NCI-H226 (cell line): ENCODE measurements around the gene SLC9A3.
"Not testable (repeated sequence)": the region's sequence is repeated elsewhere in the genome, so short reads cannot be mapped to it uniquely, and the experiment has no call there.

Source experiments
- DNase-seq: peaks from one replicate; pipeline ENCODE4 v3.0.0-alpha.2; 2015

The SLC9A3 gene

DNA sequence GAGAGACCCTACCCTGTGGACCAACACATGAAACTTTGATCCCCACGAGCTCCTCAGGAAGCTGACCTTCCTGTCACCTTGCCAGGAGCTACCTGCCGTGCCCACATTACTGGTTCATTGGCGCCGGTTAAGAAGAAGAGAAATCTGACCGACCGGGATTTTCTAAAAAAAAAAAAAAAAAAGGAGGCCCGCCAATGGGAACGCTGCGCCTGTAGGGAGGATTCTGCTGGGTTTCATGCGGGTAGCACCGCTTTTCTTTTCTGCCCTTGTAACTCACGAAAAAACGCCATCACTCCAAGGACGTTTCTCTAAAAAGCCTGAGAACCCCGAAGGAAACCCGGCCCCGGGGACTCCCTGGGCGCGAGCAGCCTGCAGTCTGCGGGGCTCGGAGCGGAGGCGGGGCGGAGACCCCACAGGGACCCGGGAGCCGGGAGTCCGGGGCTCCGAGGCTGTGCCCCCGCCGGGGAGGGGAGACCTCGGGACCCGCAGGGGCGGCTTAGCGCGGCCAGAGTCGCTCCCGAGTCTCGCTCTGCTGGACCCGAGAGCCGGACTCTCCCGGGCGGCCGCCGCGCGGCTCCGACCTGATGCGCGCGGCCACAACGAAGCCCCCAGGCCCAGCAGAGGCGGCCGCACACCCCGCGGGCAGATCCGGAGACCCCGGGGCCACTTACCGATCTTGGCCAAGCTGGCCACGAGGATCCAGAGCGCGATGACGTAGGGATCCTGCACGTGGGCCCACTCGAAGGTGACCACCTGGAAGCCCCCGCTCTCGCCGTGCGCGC is 617 bp downstream of the SLC9A3 start:
- DNase-seq, result no peak

DNA sequence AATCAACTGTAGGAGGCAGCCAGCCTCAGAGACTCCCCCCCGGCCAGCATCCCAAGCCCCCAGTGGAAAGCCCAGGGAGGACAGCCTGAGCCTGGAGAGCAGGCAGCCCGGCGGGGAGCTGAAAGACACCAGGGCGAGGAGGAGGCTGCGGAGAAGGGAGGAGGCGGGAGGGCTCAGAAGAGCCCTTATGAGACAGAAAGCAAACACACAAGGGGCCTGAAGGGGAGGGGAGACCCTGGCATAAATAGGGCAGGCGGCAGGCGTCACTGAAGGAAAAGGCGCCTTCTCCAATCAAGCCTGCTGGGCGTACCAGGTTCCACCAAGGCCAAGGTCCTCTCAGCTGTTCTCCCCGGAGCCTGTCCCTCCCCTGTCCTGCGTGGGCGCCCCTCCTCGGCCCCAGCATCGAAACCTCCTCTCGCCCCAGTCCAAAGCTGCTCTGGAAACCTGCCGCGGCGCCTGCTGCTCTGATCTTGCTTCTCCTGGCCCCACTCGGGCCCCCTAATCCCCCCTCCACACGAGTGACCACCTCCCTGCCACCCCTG is 1.3 kb downstream of the SLC9A3 start:
- DNase-seq, result no peak

DNA sequence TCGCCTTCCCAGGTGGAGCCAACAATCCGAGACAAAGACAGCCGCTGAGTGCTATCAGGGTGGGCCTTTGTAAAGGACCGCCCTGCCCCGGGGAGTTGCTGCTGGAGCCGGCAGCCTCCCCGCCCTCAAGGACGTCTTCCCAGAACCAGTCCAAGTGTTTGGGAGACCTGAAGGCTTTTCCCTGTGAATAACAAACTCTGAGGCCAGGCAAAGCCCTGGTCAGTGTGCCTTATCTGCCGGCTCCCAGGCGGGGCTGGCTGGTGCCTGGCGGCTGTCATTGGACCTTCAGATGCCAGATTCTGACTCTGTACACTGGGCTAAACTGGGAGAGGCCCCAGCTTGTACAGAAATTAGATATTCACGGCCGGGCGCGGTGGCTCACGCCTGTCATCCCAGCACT is 2.1 kb downstream of the SLC9A3 start:
- no peak for DNase-seq

DNA sequence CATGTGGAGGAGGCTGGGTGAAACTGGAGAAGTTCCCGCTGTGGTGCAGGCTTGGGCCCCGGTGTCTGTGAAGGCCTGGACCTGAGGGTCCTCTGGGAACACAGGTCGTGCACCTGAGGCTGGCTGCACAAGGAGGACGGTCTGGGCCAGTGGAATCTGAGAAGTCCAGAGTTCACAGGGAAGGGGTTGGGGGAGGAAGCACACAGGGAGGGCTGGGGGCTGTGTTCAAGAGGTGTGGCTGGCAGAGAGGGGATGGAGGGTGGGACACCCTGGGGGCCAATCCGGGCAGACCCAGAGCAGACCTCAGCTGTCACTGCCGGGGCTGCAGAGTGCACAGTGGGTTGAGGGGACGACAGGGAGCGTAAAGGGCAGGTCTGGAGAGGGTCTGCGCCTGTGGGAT is 2.6 kb downstream of the SLC9A3 start:
- DNase-seq, result no peak

DNA sequence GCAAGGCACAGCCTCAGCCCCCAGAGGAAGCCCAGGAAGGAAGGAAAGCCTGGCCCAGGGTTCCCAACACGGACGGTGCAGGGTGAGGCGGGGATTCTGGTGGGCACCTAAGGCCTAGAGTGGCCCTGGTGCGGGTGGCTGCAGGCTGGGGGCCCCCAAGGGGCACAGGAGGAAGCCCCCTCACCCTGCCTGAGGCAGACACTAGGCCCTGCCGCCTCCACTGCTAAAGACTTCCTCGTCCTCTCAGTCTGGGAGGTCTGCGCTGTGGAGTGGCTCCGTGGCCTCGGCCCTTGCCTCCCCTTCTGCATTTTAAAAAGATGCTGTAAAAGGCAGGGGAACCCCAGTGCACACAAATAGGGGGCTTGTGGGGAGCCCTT is 3.4 kb downstream of the SLC9A3 start:
- no peak for DNase-seq

DNA sequence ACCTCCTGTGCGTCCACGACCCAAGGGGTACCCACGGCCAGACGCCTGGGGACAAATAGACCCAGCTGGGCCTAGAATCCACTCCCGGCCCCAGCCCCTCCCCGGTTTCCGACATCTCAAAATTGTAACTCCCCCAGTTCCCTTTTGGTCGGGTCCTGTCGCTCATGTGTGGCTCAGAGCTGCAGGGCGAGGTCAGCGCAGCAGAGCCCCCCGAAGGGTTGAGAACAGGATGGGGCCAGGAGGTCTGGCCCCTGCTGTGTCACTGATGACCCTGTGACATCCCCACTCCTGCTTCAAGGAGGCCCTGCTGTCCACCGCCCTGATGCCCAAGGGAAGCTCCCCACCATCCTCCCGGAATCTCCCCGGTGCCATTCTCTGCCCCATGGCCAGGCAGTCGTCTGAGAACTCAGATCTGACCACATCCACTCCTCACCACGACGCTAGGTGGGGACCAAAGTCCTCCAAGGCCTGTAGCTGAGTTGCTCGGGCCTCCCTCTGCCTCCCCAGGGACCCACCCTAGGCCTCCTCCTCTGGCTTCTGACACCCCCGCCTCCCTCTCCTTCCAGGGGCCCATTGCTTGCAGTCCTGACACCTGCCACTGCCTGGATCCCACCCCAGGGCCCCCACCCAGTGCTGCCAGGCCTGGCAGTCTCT is 3.9 kb downstream of the SLC9A3 start:
- no peak for DNase-seq

DNA sequence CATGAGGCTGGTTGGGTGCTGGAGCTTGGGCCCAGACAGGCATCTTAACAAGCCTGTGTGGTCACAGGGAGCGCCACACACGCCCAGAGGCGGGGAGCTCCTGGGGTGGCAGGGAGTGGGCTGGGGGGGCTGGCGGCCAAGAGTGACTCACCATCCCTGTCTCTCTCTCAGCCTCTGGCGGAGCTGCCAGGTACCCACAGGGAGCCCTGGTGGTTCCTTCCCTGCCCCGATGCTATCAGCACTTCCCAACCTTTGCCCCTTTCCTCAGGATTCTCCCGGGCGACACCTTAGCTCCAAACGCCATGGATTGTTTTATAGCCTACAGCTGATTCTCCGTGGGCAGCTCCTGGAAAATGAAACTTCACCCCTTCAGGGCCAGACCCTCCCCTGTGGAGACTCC is 5.5 kb downstream of the SLC9A3 start:
- no peak for DNase-seq

DNA sequence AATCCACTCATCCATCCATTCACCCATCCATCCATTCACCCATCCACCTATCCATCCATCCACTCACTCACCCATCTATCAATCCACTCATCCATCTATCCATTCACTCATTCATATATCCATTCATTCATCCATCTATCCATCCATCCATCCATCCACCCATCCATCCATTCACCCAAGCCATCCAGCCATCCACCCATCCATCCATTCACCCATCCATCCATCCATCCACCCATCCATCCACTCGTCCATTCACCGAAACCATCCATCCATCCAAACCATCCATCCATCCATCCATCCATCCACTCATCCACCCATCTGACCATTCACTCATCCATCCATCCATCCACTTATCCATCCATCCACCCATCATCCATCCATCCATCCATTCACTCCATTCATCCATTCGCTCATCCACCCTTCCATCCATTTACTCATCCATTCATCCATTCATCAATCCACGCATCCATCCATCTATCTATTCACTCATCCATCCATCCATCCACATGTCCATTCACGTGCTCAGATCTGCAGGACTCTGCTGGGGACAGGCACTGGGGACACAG is 6.6 kb downstream of the SLC9A3 start:
- DNase-seq, result no peak

DNA sequence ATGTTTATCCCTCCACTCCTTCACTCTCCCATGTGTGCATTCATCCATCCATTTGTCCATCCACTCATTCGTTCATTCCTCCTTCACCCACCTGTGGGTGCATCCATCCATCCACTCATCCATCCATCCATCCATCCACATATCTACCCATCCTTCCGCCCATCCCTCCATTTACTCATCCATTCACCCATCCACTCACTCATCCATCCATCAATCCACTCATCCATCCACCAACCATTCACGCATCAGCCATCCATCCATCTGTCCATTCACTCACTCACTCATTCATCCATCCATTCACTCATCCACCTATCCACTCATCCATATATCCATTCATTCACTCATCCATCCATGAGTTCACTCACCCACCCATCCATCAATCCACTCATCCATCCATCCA is 7.3 kb downstream of the SLC9A3 start:
- no peak for DNase-seq

DNA sequence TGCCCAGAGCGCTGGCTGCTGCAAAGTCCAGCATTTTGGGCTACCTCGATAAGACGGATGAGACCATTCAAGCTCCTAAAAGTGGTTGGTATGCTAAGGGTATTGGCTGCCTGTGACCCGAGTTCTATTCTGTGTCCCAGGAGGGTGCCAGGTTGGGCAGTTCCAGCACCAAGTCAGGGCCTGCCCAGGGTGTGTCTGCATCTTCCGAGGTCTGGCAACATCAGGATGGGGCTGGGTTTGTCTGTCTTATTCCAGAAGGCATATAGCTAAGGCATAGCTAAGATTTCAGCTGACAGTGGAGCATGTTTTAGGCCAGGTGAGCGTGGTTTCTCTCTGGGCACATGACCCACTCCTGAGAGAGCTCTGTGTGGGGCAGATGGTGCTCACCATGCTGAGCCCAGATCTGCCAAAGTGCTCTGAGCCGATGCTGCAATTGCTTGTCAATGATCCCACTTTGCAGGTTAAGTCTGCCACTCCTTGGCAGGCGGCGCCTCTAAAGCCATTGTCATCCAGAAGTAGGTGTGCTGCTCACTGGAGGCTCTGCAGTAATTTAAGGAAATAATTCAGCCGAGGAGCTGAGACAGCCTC is 7.8 kb downstream of the SLC9A3 start:
- no peak for DNase-seq

DNA sequence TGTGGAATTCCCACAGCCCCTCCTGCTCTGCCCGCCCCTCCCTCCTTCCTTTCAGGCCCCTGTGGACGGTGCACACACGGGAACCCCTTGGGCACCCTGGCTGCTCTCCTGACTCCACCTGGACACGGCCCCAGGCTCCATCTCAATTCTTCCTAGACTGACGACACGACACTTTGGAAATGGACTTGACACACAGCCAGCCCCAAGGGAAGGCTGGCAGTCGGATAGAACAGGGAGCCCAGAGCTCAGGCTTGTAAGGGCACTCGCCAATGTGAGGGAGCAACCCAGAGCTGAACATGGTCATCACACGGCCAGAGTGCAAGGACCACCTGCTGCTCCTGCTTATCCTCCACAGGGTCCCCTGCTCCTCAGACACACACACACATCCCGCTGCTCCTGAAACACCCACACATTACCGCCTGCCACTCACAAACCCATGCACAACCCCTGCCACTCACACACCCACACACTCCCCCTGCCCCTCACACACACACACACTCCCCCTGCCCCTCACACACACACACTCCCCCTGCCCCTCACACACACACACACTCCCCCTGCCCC is 8.9 kb downstream of the SLC9A3 start:
- DNase-seq, result no peak

DNA sequence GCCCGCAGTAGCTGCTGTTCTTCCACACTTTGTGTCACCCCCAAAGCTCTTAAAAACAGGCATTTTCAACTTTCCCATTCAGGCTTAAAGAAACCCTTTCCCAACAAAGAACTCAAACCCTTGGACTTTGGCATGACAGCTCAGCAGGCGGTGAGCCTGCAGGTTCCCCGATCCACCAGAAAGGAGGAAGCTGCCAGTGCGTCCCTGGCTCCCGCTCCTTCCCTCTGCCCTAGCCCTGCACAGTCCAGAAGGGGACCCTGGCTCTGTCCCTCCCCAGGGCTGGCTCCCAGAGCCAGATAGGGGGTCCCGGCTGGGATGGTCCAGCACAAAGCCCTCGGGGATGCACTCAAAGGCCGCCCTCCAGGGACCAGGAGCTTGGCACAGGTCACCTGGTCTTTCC is 9.6 kb downstream of the SLC9A3 start:
- DNase-seq, result no peak

DNA sequence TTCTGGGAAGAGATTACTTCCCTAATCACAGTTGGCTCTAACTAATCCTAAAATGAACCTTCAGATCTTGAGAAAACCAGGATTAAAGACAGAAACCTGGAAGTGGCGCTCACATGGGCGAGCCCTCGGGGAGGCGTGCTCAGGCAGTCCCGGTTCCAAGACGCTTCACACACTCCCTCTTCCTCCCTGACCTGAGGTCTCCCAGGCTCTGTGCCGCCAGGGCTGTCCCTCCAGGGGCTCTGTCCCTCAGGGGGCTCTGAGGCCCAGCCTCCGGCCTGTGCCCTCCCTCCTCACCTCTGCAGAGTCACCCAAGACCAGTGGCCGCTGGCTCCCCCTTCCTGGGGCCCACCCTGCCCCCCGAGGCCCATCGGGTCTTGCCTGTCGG is 10.2 kb downstream of the SLC9A3 start:
- no peak for DNase-seq

DNA sequence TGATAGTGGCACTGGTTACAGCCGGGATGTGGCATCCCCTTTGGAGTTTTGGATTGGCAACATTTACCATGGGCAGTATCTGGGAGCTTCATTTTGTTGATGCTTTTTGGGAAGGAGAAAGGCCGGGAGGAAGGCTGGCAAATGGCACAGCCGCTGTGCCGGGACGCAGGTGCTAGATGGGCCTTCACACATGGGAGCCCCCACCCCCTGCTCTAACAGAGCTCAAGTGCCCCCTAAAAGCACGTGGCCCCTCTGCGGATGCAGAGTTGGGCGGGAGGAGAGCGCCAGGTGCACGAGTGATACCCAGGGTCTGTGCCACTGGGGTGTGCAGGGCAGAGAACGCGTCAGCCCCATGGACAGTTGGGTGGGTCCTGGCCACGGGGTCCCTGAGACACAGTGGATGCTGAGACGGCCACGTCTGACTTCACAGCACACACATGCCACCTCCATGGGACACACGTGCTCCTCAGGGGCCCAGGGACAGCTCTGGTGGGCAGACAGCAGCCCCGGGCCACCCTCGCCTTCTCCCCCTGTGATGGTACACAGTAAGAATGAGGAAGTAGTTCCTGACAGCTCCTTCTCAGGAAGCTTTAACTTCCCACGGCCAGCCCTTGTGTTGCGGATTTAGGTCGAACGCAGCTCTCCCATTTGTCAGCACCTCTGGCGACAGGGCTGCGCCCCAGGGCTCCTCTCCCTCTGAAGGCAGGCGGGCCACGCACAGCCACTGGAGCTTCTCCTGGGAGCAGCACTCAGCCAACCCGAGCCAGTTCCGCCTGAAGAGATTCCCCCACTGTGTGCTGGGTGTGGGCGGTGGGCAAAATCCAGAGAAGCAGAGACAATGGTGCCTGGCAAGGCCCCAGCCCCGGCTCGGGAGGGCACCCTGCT is 10.8 kb downstream of the SLC9A3 start:
- DNase-seq, result no peak

DNA sequence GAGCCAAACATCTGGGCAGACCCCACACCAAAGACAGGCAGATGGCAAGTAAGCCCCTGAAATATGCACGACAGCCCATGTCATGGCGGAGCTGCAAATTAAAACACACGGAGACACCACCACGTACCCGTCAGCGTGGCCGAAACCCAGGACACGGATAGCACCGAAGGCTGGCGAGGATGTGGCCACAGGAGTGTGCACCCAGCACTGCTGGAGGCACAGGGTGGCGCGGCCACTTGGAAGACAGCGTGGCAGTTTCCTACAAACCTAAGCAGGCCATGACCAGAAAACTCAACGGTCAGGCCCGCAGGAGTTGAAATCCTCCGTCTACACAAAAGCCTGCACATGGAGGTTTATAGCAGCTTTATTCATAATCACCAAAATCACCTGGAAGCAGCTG is 12.8 kb downstream of the SLC9A3 start:
- no peak for DNase-seq

DNA sequence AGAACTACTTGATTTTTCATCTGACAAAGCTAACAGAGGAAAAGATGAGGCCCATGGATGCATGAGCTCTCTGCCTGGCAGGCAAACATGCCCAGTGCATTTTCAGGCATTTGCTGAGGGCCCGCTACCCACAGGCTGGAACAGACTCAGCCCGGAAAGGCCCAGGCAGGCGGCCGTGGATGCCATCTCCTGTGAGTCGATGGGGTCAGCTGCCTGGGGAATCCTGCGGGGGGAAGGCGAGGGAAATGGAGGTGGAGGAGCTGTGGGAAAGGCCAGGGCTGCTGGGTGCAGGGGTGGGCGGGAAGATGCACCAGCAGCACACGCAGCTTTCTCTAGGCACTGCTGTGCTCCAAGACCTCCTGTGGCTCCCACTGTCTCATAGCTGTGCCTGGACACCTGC is 13.7 kb downstream of the SLC9A3 start:
- DNase-seq, result no peak

DNA sequence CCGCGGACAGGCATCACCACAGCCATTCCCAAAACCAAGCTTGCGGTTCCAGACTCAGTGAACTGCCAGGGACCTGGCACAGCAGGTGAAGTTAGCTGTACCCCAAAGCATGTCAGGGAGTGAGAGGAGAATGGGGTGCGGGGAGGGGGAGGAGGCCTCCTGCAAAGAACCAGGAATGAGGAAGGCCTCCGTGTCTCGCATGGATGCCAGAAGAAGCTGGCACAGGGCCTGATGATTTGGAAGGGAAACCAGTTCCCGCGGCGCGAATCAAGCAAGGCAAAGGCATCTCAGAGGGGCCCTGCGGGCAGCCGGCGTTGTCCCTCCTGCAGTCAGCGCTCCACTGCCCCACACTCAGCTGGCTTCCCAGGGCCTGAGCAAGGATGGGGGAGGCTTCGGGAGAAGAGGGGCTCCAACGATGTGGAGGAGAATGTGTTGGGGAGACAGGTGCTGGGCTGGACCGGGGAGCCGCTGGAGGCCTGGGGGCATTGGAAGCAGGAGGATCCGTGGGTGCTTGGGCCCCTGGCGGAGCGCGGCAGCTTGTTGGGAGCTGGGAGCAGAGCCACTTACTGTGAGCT is 14.6 kb downstream of the SLC9A3 start:
- no peak for DNase-seq

DNA sequence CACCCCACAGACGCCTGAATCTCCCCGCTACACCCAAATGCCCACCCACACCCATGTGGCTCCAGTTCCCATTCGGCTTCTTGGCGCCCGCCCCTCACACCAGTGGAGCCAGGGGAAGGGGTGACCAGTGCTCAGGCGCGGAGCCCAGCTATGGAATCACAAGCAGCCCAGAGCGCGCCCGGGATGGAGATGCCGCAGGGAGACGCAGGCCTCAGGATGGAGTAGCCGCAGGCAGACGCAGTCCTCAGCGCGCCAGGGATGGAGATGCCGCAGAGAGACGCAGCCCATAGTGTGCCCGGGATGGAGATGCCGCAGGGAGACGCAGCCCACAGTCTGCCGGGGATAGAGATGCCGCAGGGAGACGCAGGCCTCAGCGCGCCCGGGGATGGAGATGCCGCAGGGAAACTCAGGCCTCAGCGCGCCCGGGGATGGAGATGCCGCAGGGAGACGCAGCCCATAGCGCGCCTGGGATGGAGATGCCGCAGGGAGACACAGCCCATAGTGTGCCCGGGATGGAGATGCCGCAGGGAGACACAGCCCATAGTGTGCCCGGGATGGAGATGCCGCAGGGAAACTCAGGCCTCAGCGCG is 16.2 kb downstream of the SLC9A3 start:
- not testable (repeated sequence) for DNase-seq

DNA sequence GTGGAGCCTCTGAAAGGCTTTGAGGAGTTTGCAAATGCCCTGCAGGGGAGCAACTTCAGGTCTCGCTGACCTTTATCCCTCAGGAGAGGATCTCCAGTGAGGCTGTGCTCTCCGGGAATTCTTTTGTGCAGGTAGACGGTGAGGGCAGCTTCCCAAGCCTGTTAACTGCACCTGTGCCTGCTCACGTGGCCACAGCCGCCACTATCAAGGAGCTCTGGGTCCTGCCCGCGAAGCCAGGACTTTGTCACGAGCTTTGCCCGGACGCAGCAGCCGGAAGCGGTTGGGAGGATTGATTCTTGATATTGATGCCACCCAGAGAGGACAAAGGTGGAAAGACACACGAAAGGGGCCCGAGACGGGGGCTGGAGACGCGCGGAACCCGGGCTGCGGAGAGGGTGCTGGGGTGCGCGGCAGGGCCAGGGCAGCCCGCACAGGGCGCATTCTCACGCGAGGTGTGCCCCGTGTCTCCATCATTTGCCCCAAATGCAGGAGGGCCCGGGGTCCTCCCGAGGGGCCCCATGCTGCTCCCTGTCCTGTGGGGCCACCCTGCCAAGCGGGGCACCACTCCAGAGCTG is 18.2 kb downstream of the SLC9A3 start:
- no peak for DNase-seq

DNA sequence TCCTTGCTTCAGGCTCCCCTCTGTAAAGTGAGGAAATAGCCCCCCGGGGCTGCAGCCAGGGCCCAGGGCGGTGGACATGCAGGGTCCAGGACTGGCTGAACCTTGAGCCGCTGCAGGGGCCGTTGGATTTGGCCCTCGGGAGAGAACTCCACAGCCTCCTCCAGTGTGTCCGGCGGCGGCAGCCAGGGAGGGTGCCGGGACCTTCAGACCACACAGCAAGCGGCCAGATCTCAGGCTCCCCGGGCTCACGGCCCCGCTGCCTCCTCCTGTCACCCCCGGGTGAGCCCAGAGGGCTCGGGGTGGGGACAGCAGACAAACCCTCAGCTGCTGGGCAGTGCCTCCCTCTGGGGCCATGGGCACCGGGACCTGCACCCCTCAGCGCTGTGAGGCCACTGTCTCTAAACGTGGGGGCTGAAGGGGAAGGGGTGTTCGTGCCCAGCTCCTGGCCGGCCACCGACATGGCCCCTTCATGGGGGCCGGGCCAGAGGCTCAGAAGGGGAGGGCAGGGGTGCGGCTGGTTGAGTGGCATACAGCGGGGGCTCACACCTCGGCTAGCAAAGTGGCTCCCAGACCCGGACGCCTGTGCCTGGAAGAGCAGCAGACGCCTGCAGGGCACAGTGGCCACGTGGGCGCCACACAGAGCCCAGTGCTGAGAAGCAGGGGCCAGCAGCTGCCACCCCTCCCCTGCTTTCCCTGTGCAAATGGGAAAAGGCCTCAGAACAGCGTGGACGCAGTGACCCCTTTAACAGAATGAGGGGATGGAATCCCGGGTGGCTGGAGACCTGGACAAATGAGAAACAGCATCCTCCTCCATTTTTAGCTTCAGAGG is 19.7 kb downstream of the SLC9A3 start:
- DNase-seq, result no peak
